Hematopoietic multipotent progenitor cell treated with erythropoietin and hydrocortisone succinate and interleukin-3 and kit ligand, for 15 days (in vitro differentiated cells): ENCODE measurements around the gene TM4SF18.

Experiments used
- DNase-seq: peaks from one replicate; pipeline ENCODE4 v3.0.0-alpha.2; 2015; ENCODE audit warnings: low spot score

Gene TM4SF18

DNA sequence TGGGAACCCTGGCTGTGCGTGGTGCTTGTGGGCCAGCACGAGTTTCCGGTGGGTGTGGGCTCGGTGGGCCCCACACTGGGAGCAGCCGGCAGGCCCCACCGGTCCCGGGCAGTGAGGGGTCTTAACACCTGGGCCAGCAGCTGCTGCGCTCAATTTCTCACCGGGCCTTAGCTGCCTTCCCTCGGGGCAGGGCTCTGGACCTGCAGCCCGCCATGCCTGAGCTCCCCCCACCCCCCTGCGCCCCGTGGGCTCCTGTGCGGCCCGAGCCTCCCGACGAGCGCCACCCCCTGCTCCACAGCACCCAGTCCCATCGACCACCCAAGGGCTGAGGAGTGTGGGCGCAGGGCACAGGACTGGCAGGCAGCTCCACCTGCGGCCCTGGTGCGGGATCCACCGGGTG lies 49.4 kb downstream of the TM4SF18 start:
- DNase-seq = no peak

DNA sequence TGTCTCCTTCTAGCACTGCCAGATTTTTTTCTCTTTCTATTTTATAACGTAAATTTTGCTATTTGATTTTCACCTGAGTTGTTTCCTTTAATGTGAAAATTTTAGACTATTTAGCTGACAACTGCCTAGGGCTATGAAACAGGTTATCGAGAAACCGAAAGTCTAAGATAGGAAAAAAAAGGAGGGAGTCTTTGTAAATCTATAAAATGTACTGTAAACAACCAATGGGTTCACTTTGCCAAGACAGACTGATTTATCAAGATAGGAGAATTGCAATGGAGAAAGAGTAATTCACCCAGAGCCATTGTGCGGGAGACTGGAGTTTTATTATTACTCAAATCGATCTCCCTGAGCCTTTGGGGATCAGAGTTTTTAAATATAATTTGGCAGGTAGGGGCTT lies 50.0 kb downstream of the TM4SF18 start:
- DNase-seq = no peak

DNA sequence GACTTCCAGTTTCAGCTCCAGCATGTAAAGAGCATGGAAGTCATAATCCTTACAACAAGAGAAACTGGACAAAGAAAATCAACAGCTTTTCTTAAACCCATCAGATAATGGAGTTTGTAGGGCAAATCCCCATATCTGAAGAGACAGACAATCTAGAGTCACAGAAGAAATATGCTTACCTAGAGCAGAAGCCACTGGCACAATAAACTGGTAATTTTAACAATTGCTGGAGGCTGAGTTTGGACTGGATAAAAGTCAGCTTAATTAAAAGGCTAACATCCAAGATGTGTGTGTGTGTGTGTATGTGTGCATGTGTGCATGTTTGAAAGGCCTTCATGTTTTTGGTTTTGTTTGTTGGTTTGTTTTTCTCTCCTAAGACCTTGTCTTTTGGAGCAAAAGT lies 50.6 kb downstream of the TM4SF18 start:
- DNase-seq = no peak

DNA sequence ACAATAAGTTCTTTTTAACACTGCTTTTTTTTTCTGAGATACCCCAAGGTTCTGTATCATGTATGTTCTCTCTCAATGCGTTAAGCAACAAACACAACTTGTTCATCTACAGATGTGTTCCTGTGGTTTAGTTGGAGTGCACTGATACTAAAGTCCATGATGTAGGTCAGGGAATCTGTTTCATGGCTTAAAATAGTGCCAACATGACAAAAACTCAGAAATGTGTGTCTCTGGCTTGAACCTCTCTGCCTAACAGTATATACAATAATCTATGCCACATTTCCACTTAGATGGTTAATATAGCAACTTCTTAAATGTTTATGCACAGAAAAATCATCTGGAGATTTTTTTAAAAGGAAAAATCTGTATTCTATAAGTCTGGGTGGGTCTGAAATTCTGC lies 51.1 kb downstream of the TM4SF18 start:
- no peak for DNase-seq

DNA sequence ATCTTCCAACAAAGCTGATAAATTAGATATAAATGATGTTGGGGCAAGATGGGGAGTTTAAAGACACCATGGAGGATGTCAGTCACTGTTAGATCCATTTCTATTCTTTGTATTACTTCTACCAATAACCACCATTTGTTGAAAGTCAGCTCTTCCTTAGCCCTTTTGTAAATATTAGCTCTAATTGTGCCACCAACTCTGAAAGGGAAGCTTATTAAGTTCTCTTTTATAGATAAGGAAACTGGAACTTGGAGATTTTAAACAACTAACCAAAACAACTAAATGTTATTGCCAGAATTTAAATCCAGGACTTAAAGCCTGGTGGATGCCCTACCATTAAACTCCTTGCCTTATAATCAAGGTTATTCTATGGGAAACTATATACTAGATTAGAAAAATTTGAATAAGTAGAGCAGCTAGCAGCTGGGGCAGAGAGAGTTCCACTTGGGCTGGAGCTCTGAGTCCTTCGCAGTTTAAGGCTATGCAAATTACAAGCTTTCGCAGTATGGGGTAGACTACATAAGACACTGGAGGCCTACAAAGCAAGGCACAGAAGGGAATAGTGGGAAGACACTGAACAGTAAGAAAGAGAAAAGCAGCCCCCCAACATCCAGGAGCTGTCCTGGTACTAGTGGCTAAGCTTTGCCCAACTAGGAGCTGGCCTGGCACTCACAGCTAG lies 52.6 kb downstream of the TM4SF18 start:
- DNase-seq = no peak

DNA sequence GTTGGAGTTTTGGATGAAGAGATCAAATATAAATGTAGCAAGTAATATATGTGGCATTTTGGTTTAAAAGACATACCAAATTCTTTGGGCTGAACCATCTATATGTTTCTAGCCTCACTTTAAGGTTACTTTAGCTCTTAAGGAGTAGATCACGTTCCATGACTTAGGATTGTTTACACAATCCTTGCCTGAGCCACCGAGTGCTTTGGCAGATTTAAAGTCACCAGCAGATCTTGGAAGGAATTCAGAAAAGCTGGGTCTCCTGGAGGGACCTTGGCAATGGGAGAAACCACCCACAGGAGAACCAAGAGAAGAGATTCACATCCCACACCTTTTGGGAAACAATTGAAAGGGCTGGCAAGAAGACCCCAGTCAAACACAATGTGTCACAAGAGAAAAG lies 54.5 kb downstream of the TM4SF18 start:
- DNase-seq = no peak

DNA sequence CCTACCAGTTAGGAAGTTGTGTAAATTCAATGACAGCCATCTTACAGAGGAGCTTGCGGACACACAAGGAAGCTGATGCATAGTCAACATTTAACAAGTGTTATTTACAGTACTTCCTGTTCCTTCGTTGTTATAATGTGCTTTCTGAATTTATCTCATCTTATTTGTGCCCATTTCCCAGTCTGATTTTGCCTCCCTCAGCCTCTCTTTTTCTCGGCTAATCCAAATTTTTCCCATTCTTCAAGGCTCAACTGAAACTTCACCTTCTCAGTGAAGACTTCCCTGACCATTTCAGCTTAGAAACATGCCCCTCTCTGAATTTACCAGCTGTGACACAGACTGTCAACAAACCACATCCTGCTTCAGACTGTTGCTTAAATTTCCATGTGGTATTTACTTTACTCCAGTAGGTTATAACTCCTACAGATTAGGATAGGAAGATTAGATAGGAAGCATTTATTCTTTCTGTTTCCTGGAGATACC lies 56.1 kb downstream of the TM4SF18 start:
- DNase-seq = no peak

DNA sequence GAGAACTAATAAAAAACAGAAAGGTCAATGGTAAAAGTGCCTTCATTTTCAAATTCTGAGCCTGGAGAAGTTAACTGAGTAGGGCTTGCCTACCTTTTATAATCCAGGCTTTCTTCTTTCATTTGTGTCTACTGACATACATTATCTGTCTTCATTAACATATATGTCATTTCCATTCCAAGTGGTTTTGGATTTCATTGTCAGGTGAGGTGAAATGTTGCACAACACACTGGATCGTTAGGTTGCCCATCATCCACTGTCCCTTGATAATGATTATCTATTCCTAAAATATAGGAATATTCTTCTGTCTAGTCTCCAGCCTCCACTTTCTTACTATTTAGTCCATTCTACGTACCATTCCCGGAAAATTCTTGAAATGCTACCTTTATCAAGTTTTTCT lies 56.8 kb downstream of the TM4SF18 start:
- no peak for DNase-seq

DNA sequence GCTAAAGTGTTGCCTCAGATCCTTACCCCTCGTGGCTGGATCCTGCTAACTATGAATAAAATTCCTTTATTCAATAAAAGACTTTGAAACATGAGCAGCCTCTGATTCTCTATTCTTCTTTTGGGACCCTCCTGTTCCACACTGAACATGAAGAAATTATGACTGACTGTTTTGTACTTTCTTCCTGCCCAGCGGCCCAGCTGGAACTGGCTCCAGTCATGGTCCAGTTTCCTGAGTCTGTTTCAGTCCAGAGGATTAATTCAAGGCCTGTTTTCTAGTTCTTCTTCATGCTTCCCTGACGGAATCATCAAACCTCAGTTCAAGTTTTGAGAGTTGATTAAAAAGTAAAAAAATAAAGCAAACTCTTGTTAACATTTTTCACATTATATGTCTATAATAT lies 59.2 kb downstream of the TM4SF18 start:
- DNase-seq = no peak

DNA sequence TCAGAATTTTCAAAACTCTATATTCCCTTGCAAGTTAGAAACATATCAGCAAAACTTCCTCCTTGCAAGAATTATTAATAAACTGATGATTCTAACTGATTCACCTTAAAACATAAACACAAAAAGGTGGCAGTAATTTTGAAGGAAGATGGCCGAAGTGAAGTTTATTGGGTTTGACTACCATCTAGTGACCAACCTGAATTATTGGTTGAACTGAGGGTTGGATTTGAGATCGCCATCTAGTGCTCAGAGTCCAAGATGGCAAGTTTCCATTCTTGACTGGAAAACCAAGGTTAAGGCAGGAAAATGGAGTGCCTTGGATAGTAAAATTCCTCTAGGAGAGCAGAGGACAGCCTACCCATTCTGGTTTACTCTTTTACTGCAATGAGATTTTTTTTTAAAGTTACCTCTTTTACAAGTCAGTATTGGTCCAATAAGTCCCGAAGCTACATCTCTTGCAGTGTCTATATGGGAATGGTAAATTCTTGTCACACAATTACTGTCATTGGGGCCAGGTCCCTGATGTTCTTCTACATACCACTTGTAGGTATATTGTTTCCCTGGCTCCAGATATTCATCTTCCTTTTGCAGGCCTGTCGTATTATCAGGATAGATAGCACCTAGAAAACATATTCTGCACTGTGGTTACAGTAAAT lies 60.2 kb downstream of the TM4SF18 start:
- DNase-seq = peak; percentile 69

DNA sequence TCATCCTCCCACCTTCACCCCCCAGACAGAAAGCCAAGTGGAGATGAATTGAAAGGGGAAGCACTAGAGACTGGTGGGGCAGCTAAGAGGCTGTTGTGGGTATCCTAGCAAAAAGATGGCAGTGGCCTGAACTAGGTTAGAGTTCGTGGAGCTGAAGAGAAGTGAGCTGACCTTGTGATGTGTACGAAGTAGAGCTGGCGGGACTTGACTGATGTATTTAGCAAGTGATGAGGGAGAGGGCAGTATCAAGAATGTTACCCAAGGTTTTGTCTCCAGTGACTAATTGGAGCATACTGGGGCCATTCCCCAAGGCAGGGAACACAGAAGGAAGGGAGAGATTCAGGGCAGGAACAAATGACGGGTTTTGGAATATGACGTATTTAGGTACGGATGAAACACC lies 61.8 kb downstream of the TM4SF18 start:
- DNase-seq = no peak

DNA sequence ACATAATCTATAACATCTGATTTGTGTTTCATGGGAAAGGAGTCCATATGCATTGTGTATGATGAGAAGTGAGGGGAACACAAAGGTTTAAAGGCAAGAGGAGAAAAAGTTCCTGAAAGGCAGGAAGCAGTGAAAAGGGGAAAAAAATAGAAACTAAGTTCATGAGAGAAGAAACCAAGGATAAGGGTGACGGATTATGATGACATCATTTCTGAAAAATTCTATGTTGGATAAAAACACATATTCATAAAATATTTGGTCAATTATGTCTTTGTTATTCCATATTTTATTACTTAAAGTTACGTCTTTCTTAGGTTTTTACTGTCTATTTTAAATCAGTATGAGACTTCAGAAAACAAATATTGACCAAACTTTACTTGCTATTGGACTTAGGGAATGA lies 63.3 kb downstream of the TM4SF18 start:
- no peak for DNase-seq

DNA sequence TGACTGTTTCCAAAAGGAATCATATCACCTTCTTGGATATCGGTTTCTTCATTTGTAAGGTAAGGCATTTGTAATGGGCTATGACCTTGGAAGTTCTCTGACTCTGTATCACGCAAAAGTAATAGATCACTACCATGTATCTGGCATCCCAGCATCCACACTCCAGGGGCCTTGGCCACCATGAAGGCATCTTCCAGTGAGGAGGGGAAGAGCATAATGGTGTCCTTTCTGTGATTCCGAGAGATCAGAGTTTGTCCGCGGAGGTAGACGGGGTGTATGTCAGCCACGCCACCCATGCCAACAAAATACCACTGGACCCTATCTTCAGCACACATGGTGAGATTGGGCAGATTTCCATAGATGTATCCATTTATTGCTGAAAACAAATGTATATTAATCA lies 63.7 kb downstream of the TM4SF18 start:
- no peak for DNase-seq
